Right kidney (tissue), 1 donor: Measurements from ENCODE around the gene GRIK3.
"Not testable (repeated sequence)": the region's sequence is repeated elsewhere in the genome, so short reads cannot be mapped to it uniquely, and the experiment has no call there.

Experiments
- DNase-seq: peaks from one replicate; pipeline ENCODE4 v3.0.0-alpha.2; 2016

GRIK3 gene

DNA sequence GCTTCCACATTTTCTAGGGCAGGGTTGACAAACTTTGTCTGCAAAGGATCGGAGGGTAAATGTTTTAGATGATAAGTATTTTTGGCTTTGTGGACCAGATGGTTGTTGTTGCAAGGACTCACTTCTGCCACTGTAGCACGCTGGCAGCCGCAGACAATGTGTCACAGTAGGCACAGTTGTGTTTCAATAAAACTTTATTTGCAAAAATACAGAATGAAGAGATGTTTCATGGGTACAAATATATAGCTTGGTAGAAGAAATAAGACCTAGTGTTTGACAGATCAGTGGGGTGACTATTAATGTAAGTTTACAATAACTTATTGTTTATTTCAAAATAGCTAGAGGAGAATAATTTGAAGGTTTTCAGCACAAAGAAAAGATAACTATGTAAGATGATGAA lies 127.8 kb downstream of the GRIK3 start:
- no peak for DNase-seq

DNA sequence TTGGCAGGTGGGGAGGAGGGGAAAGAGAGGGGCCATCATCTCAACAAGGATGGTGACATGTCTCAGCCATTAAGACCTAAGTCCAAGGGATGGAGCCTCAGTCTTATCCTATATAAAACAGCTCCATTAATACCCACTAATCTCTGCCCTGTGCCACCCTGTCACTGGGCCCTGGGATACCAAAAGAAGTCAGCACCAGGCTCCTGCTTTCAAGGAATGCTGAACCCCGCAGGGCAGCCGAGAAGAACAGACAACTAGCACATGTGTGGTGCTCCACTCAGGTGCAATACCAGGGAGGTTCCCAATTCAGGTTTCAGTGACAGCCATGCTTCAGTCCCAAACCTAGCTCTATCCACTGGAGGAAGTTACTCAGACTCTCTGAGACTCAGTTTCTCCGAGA lies 128.4 kb downstream of the GRIK3 start:
- no peak for DNase-seq

DNA sequence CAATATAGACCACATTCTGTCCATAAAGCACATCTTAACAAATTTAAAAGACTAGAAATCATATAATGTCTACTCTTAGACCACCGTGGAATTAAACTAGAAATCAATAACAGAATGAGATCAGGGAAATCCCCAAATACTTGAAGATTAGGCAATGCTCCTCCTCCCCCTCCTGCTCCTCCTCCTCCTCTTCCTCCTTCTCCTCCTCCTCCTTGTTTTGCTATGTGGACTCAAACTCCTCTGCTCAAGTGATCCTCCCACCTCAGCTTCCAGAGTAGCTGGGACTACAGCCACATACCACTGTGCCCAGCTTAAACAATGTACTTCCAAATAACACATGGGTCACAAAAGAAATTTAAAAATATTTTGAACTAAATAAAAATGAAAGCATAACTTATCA lies 134.2 kb downstream of the GRIK3 start:
- DNase-seq = no peak

DNA sequence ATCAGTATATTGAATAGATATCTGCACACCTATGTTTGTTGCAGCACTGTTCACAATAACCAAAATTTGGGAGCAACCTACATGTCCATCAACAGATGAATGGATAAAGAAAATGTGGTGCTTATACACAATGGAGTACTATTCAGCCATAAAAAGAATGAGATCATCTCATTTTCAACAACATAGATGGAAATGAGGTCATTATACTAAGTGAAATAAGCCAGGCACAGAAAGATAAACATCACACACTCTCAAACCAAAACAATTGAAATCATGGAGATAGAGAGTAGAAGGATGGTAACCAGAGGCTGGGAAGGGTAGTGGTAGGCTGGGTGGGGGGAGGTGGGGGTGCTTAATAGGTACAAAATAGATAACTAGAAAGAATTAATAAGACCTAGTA lies 136.5 kb downstream of the GRIK3 start:
- not testable (repeated sequence) for DNase-seq

DNA sequence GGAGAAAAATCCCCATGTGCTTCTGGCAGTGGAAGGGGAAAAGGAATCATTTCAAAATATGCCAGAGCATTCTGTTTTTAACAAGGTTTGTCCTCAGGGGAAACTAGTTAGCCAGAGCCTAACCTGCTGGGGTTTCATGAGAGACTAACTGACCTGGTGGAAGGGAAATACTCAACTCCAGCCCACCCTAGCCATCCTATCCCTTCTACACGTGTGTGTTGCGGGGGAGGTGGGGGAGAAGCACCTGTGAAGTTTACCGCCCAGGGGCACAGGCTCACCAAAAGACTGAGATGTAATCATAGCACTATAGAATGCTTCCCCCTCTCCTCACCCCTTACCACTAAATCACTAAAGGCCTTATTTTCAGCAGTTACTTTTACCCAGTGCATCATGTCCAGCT lies 139.5 kb downstream of the GRIK3 start:
- no peak for DNase-seq

DNA sequence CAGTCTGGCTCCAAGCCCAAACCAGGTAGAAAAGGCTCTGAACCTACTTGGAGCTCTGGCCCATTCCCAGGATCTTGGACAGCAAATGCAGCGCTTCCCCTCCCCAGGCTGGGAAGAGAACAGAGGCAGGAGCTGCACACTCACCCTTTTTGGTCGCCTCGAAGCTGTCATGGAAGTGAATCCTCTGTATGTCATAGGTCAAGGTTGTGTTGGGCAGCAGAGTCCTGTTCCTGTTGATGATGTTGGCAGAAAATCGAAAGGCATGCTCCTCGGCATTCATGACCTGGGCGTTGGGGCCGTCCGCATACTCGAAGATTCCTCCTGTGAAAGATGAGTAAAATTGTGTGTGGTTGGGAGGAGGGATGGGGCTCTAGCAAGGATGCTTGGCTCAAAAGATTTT lies 143.5 kb downstream of the GRIK3 start:
- no peak for DNase-seq

DNA sequence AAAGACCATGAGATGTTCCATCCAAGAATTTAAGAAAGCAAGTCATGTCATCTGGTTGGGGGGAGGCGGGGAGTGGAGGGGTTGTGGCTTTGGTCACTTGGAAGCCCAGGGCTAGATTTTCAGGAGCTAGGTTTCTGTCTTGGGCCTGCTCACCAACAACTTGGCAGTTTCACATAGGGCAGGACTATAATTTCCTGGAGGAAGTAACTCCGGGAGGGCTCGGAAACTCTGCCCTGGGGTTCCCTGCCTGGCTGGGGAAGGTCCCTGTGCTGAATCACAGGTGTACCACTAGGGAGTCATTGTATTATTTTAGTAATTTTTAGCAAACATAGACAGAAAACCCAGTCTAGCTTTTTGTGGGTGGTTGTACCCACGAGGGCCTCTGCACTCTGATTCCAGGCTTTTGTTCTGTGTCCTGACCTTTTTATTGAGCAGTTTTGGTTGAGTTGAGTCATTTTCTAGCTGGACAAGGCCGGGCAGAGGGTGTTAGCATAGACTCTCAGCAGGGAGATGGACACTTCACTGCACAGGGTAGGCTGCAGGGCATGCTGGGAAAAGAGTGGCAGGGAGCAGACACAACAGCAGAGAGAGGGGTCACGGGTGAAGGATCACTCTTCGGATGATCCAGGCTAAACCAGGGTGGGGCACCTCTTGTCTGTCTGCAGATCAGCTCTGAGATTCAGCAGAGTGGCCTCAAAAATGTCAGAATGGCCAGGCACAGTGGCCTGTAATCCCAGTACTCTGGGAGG lies 144.7 kb downstream of the GRIK3 start:
- DNase-seq = no peak

DNA sequence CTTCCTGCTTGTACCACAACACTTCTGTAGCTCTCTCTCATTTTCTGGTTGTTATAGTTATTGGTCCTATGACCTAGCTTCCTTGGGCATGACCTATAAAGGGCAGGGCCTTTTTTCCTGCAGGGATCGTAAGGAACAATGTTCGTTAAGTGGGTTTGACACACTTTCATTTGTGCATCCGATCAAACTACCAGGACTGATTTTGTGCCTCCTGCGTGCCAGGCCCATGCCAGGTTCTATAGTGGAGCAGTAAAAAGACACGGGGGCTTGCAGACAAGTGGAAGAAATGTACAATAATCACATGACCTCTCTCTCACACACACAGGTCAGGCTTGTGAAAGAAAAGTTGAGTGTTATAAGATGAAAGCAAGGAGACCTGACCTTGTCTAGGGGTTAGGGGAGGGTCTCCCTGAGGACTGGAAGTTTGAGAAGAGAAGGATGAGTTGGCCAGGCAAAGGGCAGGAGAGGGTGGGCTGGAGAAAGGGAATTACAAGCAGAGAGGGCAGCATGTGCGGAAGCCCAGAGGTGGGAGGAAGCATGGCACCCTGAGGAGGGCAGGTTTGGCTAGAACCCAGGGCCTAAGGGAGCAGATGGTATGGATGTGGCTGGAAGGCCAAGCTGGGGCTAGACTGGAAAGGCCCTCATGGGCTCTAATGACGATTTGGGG lies 145.4 kb downstream of the GRIK3 start:
- DNase-seq = no peak

DNA sequence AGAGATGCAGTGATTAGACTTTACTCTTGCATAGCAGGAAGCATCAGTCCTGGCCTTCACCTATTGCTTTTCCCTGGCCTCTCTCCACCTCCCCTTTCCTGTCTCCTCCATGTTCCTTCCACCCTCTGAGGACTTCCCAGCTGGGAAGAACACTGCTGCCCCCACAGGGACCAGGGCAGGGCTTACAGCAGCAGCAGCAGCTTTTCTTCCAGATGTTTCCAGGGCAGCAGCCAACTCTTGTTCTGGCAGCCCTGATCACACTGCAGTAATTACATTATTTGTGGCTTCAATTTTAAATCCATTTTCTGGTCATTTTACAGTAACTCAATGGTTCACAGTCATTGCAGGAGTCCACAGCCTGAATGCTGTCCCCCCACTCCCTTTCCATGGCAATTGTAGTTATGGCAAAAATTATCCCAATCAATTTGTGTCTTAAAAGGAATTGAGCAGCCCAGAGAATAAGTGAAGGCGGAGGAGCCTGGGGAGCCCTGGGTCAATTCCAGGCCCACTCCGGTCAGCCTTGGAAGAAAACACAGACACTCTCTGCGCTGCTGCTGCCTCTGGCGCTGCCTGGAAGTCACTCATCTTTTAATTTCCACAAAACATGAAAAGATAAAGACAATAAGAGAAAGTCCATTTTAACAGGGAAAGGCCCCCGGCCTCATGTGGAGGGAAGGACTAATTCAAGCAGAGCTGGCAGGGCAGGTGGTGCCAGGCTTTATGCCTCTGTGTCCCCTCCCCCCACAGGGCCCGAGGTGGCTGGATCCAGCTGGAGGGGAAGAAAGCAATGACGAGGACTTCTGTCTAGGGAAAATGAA lies 148.6 kb downstream of the GRIK3 start:
- DNase-seq = no peak

DNA sequence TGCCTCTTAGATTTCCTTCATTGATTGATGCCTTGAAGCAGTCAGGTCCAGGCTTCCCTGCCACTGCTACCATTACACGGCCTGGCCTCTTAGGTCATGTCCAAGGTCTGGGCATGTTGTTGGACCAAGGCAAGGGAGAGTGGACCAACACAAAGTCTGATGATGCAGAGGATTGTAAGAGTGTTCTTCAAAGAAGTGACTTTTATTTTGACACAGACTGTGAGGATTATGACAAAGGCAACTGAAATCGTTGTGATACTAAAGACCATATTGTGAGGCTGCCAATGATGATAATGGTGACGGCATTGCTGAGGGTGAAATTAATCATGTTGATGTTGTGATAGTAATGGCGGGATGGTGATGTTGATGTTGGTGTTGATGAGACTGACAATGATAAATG lies 149.5 kb downstream of the GRIK3 start:
- no peak for DNase-seq

DNA sequence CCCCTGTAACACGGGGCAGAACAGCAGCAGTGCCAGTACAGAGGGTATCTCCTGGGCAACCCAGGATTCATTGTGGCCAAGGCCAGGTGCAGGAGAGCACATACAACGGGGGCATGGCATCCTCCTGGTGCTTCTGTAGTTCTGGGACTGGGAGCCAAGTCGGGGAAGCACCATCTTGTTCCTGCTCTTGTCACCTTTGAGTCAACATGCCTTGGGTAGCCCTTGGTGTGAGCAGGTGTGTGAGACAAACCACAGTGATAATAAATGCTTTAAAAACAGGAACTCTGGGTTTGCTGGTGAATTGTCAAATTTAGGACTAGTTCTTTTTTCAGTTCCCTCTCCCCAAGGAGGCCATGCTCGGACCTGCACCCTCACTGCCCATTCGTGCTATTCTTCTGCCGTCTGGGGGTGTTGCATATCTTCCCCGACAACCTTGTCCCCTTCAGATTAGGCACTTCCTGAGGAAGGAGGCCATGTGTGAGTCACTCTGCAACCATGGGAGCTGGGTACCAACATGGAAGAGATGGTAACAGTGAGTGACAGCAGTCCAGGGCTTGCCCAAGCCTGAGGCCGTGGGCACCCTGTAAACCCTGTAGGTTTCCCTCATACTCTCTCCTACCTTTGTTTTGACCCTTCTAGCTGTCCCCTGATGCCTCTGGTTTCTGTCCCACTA lies 150.2 kb downstream of the GRIK3 start:
- DNase-seq = no peak

DNA sequence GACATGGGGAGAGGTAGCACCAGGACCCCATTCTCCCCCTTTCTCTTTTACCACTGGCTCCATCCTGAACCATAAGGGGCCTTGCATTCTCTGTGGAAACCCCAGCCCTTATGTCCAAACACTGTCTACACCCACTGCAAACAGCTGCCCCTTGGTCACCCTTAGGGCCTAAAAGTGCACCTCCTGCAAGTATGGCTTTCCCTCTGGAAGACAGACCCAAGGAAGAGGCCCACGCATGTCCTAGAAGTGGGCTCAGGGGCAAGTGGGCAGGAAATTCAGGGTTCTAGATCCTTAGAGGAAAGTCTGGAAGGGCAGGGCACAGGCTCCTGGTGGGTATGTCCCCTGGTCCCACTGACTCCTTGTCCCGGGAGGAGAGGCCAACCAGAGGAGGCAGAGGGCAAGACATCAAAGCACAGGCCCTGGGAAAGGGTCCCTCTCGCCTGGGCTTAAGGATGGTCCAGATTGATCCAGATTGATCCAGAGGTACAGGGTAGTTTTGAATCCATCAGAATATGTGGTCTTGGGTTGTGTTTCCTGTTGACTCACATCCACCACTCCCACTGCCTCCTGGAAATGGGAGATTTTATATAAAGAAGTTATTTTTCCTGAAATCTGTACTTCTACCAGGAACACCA lies 150.9 kb downstream of the GRIK3 start:
- no peak for DNase-seq

DNA sequence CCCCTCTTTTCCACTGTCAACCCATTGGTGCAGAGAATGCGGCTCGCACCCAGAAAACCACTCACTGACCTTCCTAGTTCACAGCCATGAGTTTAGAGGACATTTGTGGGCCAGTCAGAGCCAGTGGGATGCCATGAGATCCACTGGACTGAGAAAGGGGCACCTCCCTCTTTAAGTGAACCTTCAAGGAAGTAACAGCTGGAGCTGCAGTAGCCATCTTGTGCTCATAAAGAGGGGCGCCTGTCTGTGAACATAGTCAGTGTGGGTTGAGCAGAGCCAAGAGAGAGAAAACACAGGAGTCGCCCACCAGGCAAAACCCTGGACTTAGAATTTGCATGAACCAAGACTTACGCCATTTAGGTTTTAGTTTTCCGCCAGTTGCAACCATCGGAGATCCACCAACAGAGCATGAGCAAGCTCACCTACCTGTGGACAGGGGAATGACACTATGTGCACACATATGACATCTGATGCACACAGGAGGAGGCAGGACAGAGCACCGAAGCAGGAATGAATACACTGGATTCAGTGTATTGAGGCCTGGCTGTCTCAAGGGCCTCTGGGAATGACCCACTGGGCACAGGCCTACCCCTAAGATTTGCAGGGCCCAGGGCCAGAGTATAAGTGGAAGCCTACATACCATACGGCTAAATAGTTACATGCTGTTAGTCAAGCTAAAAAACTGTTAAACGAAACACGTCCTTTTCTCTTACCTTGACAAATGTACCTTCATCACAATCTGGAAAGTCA lies 151.6 kb downstream of the GRIK3 start:
- DNase-seq = no peak

DNA sequence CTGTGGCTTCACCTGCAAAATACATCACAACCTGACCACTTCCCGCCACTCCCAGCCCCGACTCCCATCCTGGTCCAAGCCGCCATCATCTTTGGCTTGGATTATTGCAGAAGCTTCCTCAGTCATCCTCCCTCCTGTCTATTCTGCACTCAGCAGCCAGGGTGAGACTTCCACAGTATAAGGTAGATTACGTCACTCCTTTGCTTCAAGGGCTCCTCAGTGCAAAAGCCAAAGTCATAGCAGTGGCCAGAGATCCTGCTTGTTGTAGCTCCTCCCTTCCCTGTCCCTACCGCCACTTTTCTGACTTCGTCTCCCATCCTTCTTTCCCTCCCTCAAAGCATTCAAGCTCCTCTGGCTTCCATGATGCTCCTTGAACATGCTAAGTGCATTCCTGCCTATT lies 152.8 kb downstream of the GRIK3 start:
- no peak for DNase-seq

DNA sequence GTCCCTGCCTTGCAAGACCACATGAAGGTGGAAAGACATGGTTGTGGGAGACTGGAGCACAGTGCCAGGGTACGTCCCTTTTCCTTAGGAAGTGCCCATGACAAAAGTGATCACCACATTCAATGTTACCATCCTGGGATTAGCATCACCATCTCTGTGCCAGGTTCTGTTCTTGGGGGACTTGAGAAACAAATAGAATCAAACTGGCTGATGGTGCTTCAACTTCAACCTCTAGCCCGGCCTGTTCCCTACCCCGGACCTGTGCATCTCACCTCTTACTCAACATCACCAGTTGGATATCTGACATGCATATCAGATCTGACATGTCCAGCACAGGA lies 153.3 kb downstream of the GRIK3 start:
- DNase-seq = no peak

DNA sequence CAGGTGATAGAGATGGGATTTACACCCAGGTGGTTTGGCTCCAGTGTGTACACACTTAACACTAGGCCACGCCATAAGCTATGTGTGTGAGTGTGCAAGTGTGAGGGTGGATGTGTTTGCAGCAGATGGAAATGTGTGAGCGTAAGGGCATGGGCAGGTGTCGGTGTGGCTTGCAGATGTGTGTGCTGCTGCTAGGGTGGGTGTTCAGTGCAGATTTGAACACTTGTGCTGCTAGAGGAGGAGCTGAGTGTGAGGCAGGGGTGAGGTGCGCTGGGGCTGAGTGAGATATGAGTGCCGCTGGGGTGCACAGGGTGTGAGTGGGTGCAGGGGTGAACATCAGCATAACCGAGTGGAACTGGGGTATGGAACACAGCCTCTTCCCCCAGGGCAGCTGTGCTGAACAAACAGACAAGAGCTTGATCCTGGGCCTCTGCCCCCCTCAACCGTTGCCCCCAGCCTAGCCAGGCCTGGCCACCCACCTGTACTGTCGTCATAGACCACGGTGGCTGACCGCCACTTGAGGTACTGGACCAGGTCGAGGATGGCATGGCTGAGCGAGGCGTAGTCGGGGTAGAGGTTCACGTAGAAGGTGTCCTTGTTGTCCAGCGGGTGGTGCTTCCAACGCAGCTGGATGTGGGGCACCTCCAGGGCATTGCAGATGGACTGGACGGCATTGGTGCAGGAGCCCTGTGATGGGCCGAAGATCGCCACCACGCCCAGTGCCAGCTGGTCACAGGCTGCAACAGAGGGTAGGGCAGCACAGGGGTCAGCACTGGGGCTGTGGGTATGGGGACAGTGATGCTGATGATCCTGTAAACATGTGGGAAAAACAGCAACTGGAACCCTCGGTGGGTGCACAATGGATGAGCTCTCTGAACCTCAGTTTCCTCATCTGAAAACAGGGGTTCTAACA lies 153.9 kb downstream of the GRIK3 start:
- DNase-seq = no peak

DNA sequence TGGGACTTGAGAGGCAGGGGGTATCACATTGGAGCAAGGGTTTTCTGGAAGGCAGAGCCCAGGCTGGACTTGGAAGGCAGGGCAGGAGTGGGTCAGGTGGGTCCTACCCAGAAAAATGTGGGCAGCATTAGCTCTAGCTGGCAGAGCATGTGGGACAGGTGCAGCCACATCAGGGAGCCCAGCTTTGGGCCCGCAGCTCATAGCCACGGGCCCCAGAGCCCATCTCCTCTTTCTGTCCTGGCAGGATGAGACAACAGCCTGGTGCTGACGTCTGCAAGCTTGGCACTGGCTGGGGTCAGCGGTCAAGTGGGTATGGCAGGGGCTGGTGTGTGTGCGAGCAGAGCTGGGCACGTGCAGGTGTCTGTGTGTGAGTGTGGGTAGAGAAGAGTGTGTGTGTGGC lies 154.7 kb downstream of the GRIK3 start:
- no peak for DNase-seq

DNA sequence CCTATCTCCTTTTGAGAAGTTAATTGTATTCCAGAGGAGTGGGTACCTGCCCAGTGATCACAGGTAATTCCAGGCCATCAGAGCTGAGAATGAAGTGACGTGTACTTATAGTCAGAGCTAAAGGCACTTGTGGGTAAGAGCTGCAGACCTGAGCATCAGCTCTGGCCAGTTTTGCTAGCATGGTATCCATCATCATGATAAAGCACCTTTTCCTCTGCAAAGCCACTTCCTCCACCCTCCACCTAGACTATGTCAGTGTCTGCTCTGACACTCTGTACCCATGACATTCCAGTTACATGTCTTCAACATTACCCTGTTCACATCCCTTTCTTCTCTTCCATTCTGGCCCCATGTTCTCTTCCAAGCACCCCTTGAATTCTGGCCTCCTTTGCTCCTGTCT lies 157.3 kb downstream of the GRIK3 start:
- DNase-seq = no peak

DNA sequence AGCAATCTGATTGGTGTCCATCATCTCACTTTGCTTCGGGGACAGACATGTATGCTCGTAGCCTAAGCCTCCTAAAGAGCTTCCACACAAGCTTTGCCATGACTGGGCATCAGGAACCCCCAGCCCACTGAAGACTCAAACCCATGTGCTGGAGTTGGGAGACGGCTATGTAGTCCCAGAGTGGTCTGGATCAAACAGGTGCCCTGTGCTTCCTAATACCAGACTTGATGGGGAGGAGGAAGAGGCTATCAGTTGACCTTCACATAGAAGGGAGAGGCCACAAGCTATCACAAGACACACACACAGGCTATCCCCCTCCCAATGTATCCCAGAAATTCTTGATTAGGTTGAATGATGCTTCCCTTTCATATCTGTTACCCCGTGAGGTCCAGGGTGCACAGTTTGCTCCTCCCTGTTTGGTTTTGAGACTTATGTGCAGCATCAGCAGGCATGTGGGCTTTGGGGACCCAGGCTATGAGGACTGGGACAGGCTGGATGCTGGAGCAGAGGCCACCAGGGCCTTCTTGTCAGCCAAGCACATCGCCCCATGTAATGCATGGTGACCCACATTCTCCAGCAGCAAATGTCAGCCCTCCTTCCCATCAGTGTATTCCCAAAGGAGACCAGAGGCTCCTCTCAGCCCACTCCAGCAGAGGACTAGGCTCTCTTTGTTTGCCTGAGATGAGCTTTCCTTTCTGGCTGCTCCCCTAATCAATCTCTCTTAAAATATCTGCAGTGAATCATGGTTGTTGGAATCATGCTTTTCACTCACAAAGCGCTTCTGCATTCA lies 159.8 kb downstream of the GRIK3 start:
- DNase-seq = no peak

DNA sequence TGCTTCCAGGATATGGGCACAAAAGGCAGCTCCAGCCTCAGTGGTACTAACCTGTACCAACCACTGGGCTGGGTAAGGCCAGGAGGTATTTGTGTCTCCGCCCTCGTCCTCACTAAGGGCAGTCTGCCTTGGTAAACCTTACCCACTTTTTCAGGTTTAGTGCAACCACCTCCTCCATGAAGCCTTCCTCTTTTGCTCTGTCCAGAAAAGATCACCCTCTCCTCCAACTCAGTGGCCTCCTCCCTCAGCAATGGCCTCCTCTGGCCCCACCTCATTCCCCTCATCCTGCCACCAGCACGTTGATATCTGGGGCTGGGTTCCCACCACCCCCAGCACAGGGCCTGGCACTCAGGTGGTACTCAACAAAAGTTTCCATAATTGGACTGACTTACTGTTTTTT lies 161.5 kb downstream of the GRIK3 start:
- DNase-seq = no peak
